ENCODE measurements around the gene GPBP1. TPM values are rescaled to one million over a fixed set of nuclear protein-coding genes. Genes with fewer than 3 reads are reported as not detected.

The GPBP1 gene
- total RNA-seq, 1 experiment from 2014 or later, result 112 TPM

- H3K23ac ChIP-seq (ENCODE audit: insufficient read length, low read depth, low read length), result no peak overlapping the region
- H3K79me1 ChIP-seq (ENCODE audit: insufficient read depth, low read depth, low read length, poor library complexity, severe bottlenecking), result no peaks in the 10 kb centered on the region
- no peak overlapping the region for H3K18ac ChIP-seq (ENCODE audit: insufficient read length, low read depth, low read length)
- DNase-seq, result peak; percentile 39
- H3K27ac ChIP-seq (ENCODE audit: insufficient read length, low read depth, low read length), result no peak overlapping the region
- TF ChIP-seq, protein P1, sequence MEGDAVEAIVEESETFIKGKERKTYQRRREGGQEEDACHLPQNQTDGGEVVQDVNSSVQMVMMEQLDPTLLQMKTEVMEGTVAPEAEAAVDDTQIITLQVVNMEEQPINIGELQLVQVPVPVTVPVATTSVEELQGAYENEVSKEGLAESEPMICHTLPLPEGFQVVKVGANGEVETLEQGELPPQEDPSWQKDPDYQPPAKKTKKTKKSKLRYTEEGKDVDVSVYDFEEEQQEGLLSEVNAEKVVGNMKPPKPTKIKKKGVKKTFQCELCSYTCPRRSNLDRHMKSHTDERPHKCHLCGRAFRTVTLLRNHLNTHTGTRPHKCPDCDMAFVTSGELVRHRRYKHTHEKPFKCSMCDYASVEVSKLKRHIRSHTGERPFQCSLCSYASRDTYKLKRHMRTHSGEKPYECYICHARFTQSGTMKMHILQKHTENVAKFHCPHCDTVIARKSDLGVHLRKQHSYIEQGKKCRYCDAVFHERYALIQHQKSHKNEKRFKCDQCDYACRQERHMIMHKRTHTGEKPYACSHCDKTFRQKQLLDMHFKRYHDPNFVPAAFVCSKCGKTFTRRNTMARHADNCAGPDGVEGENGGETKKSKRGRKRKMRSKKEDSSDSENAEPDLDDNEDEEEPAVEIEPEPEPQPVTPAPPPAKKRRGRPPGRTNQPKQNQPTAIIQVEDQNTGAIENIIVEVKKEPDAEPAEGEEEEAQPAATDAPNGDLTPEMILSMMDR (conservative IDR thresholded peaks at IDR 0.05), result peak; percentile 84
- Mint-ChIP-seq H3K36me3 (ENCODE audit: insufficient read depth in 1 of 3, low read depth in 3 of 3) (no peaks in the 10 kb centered on the region), H3K4me3 (no peak overlapping the region), H3K27me3 (ENCODE audit: low read depth) (no peaks in the 10 kb centered on the region; the same call in 1 of the 2 replicates), H3K9me3 (no peaks in the 10 kb centered on the region; a peak in 1 of 5 replicates), H3K4me1 (peaks cover 16 to 26% of the 10 kb centered on the region in 2 experiments), H3K27ac (no peak overlapping the region)
- H3K4me1 ChIP-seq (ENCODE audit: insufficient read depth, low read length), result no peaks in the 10 kb centered on the region
- H2AK5ac ChIP-seq (ENCODE audit: insufficient read length, low read length), result no peak overlapping the region
- H2BK12ac ChIP-seq (ENCODE audit: insufficient read length, low read depth, low read length), result no peak overlapping the region
- no peak overlapping the region for H4K8ac ChIP-seq (replicated peaks; ENCODE audit: insufficient read length, low read depth, low read length)
- H3K9ac ChIP-seq (ENCODE audit: extremely low read depth, insufficient read length, low read length), result no peak overlapping the region
- H3K56ac ChIP-seq (ENCODE audit: insufficient read length, low read depth, low read length), result no peak overlapping the region
- no peak overlapping the region for H3K4ac ChIP-seq (ENCODE audit: low read depth, low read length)
- no peaks in the 10 kb centered on the region for H3K9me3 ChIP-seq (ENCODE audit: control insufficient read depth, low read depth, low read length)
- no peak overlapping the region for H3K14ac ChIP-seq (ENCODE audit: insufficient read depth, low read length)
- no CpG with 5 or more reads among the region's 15 CpGs for WGBS (ENCODE audit: extremely low coverage, insufficient read length, low lambda C conversion rate)
- H3K4me2 ChIP-seq (ENCODE audit: insufficient read depth, insufficient read length, low read length), result no peak overlapping the region
- H3T11ph ChIP-seq (ENCODE audit: low read length), result no peak overlapping the region
- no peak overlapping the region for H2BK120ac ChIP-seq (ENCODE audit: low read depth, low read length, poor library complexity, severe bottlenecking)
- no peak overlapping the region for H2AFZ ChIP-seq (ENCODE audit: low read length)
- H3K79me2 ChIP-seq (ENCODE audit: insufficient read depth, low read length), result no peaks in the 10 kb centered on the region
- no peaks in the 10 kb centered on the region for H3K23me2 ChIP-seq (ENCODE audit: insufficient read length, low read depth, low read length, poor library complexity, severe bottlenecking)
- H4K20me1 ChIP-seq (ENCODE audit: control insufficient read depth, insufficient read depth, insufficient read length), result no peaks in the 10 kb centered on the region
- no peak overlapping the region for H2BK15ac ChIP-seq (ENCODE audit: low read depth, low read length)
- H2BK5ac ChIP-seq (ENCODE audit: insufficient read length, low read length), result no peak overlapping the region
- H2BK20ac ChIP-seq (ENCODE audit: low read depth, low read length, poor library complexity, severe bottlenecking), result no peak overlapping the region
- no peaks in the 10 kb centered on the region for H3K27me3 ChIP-seq (ENCODE audit: insufficient read depth, low read length)
- H4K5ac ChIP-seq (ENCODE audit: insufficient read length, low read depth, low read length), result no peak overlapping the region
- H4K91ac ChIP-seq (ENCODE audit: insufficient read length, low read depth, low read length), result no peak overlapping the region
These were observed 125.2 kb downstream of the GPBP1 start for GRCh38 chr5:57298985-57299491.
